ENCODE data around the gene TRIM10.

- TF ChIP-seq CREM (IDR thresholded peaks at IDR 0.05; ENCODE audit: low read depth) (no peak), CTCF (IDR thresholded peaks at IDR 0.05 in 2 of 3, conservative IDR thresholded peaks at IDR 0.05 in 1 of 3; ENCODE audit: control insufficient read depth in 2 of 3, extremely low read depth in 1 of 3, insufficient read depth in 1 of 3, low read depth in 3 of 3, low read length in 3 of 3) (no peak), NR2C2 (IDR thresholded peaks at IDR 0.05; ENCODE audit: borderline replicate concordance, control insufficient read depth, insufficient read length, low read depth) (no peak), TARDBP (IDR thresholded peaks at IDR 0.05; ENCODE audit: borderline replicate concordance) (no peak)
These were observed 17.2 kb downstream of the TRIM10 start for GRCh38 chr6:30143780-30144179.
